Measurements from ENCODE around the gene PHTF2. TPM values are rescaled to one million over a fixed set of nuclear protein-coding genes. Genes with fewer than 3 reads are reported as not detected.

PHTF2 gene
- total and polyA plus RNA-seq, 2 of the 4 experiments (the other 2 are of a cell fraction), result 28.3 to 69.9 TPM

GRCh38 chr7:77858278-77858677 lies 59.7 kb downstream of the PHTF2 start:
- H2BK5ac ChIP-seq (ENCODE audit: low read depth, low read length, poor library complexity, severe bottlenecking), result no peak overlapping the region
- H3K9ac ChIP-seq (ENCODE audit: low read depth, low read length), result no peak overlapping the region
- H2AK5ac ChIP-seq (ENCODE audit: low read depth, low read length), result no peak overlapping the region
- H2BK15ac ChIP-seq (ENCODE audit: low read depth, low read length), result no peak overlapping the region
- H3K9me1 ChIP-seq (ENCODE audit: insufficient read depth, low read length), result peaks cover 4% of the 10 kb centered on the region; the same call in 1 of the 2 replicates
- no peak overlapping the region for H2AFZ ChIP-seq (replicated peaks; ENCODE audit: low read length, poor library complexity)
- peaks cover 29 to 35% of the 10 kb centered on the region in 2 experiments for H3K79me1 ChIP-seq (ENCODE audit: low read depth in 1 of 2, low read length in 2 of 2)
- no peak overlapping the region for H4K5ac ChIP-seq (ENCODE audit: low read depth, low read length)
- ATAC-seq (ENCODE audit: low read depth) (no peak), DNase-seq (no peak)
- H4K91ac ChIP-seq (ENCODE audit: insufficient read depth, low read depth, low read length), result no peak overlapping the region
- no peaks in the 10 kb centered on the region for H4K20me1 ChIP-seq (ENCODE audit: insufficient read depth, low read length)
- TF ChIP-seq POLR2A (IDR thresholded peaks at IDR 0.05; ENCODE audit: low read depth, low read length) (no peak), RAD21 (IDR thresholded peaks at IDR 0.05; ENCODE audit: low read length) (no peak), SMC3 (IDR thresholded peaks at IDR 0.05; ENCODE audit: low read depth, low read length) (no peak), ELK1 (IDR thresholded peaks at IDR 0.05; ENCODE audit: borderline replicate concordance, low read depth, low read length) (no peak)
- no peak overlapping the region for H3K4me3 ChIP-seq (ENCODE audit: insufficient read depth, low read depth, low read length)
- BruUV-seq (replicated peaks), result no TSS peak
- in situ Hi-C loops (cut with MboI; ENCODE audit: low sequenced_read_pairs) (no loop called here), intact Hi-C loops (cut with micrococcal nuclease) (no loop called here), dilution Hi-C loops (cut with HindIII; ENCODE audit: low sequenced_read_pairs, unreplicated experiment) (no loop called here)
- no peaks in the 10 kb centered on the region for H3K27me3 ChIP-seq (ENCODE audit: control insufficient read depth, insufficient read depth, low read length)
- H2AK9ac ChIP-seq (replicated peaks; ENCODE audit: low read depth, low read length, poor library complexity), result no peak overlapping the region
- no peak overlapping the region for H3K56ac ChIP-seq (ENCODE audit: extremely low read depth, insufficient read depth, low read length)
- H2BK120ac ChIP-seq (ENCODE audit: low read depth, low read length), result no peak overlapping the region
- no peak overlapping the region for H3K27ac ChIP-seq (ENCODE audit: insufficient read depth, low read length)
- no peak overlapping the region for H3K4me2 ChIP-seq (ENCODE audit: low read depth, low read length)
- H3K14ac ChIP-seq (replicated peaks; ENCODE audit: low read depth, low read length), result no peak overlapping the region
- no CpG with 5 or more reads among the region's 2 CpGs for WGBS, 2 experiments (ENCODE audit: extremely low coverage in 2 of 2, insufficient read length in 1 of 2)
- peaks cover 6% of the 10 kb centered on the region; the same call in 1 of the 2 replicates for H3K9me3 ChIP-seq (ENCODE audit: control insufficient read depth, insufficient read depth, low read length)
- ChIA-PET POLR2A (ENCODE audit: unreplicated experiment) (no interaction called here), CTCF (no interaction called here)
- no peak overlapping the region for H3K23ac ChIP-seq (ENCODE audit: low read depth, low read length)
- H2BK20ac ChIP-seq (ENCODE audit: low read depth, low read length), result no peak overlapping the region
- H3K4ac ChIP-seq (ENCODE audit: low read depth, low read length), result no peak overlapping the region
- peaks cover 4% of the 10 kb centered on the region for H3K4me1 ChIP-seq (ENCODE audit: control insufficient read depth, insufficient read depth, low read length)
- no peak overlapping the region for H3K18ac ChIP-seq (ENCODE audit: low read depth, low read length)
- no peak overlapping the region for H4K8ac ChIP-seq (ENCODE audit: low read depth in 2 of 2, low read length in 2 of 2)
- H3K36me3 ChIP-seq (ENCODE audit: control insufficient read depth, insufficient read depth, low read length), result peaks cover 5% of the 10 kb centered on the region

All from IMR-90 (cell line).